Measurements from ENCODE around the gene INTS1.

Gene INTS1

GRCh38 chr7:1505731-1506550, 1.8 kb upstream of the INTS1 start:
- DNase-seq: peak in 1 of 3 donors; percentile 34

DNA sequence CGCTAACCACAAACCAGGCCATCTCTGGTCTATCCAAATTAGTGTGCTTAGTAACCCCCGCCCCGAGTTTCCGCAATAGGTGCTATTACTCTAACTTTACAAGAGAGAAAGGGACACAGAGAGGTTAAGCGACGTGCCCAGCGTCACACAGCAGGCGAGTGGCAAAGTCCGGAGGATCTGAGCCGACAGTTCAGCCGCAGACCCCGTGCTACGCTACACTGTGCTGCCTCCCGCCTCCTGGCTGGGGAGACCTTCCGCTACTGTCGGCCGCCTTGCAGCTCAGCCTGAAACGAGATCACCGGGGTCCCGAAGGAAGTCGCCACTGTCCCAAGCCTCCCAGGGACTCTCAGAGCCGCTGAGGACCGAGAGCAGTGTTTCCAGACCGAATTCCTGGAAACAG, 799 bp downstream of the INTS1 start:
- DNase-seq: no peak

DNA sequence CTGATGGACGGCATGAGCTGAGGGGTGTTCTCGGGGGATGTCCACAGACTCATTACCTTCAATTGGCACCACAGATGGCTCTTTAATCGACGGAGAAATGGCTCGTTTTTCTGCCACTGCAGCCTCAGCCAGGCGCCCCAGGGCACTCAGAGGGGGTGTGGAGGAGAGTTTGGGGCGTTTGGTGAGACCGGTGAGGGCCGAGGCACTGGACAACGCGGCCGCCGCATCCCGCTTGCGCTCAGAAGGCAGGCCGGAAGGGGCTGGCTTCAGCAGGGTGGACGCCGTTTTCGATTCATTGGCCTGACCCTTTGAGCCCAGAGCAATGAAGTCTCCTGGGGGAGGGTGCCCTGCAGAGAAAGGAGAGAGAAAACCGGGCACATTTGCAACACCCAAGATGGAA, 1.3 kb downstream of the INTS1 start:
- DNase-seq: no peak

DNA sequence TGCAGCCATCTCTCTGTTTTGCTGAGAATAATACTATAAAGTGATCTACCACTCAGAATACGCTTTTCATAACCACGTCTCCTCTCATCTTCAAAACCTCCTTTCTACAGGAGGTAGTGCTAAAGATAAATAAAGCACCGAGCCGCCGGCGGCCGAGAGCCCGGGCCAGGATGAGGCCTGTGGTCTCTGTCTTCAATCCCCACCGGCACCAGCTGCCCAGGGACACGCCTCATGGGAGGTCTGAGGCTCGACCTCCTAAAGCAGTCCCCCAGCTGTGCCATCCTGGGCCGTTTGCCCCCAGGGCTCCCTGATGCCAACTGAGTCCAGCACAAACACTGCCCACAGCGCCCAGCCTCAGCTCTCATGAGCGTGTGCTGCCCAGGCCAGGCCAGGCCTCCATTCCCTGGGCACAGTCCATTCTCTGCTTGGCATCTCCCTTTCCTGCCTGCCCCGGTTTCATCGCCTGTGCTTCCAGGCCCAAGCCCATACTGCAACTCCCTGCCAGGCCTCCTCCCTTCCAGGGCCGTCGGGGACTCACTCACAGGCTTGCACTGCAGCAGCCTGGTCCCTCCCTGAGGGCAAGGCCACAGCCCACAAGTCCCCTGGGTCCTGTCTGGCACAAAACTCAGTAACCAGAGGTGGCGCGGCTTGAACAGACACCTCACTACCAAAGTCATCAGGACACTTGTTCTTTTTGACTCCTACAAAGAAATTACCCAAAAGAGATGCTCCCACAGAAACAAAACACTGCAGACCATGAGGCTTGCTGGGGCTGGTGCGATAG, 2.5 kb downstream of the INTS1 start:
- no peak for DNase-seq

DNA sequence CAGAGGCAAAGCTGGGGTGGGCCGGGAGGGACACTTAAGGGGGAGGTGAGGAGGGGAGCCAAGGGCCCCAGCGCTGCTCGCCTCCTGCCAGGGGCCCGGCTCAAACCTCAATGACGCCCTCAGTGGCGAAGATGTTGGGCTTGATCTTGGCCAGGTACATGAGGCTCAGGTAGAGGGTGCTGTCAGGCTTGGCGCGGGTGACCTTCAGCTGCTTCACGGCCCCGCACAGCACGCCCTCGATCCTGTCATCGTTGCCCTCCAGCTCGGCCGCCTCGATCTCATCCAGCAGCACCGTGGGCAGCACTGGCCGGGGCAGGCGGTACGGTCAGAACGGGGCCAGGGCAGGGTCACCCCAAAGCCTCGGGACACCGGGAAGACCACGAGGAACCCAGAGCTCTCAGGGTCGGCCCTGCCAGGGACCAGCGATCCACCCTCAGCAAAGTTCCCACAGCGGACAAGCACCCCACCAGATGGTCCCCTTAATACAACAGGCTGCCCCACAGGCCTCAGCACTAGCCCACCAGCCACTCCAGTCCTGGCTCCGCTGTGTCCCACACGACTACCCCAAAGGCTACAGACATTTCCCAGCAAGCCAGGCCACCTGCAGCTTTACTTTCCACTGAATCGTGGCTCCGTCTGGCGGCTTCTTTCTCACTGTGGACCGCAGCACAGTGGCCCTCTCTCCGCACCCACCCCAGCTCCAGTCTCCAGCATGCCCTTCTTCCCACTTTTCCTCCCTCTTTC, 4.0 kb downstream of the INTS1 start:
- DNase-seq: no peak

DNA sequence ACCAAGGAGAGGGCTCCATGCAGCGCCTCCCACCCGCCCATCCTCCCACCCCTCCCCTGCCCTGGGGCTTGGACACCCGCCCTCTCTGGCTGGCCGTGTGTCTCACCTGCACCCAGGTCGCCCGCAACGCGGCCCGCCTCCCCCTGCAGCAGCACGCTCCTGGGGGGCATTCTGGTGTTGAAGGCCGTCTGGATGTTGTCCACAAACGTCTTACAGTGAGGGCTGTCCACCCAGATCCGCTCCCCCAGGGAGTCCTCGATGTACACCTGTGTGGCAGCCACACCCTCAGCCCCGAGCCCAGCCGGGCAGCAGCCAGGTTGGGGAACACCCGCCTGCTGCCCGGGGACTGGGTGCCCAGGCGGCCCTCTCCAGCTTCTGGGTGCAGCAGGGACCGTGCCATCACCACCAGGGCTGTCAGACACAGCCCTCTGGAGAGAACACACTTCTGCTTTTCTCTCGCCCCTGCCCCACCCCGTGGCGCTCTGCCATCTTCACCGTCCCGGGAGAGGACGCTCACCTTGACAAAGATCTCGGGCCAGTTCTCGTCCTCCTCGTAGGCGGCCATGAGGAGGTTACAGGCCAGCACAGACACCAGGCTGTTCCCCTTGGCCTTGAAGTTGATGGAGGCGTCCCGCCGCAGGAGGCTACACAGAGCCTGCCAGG, 4.7 kb downstream of the INTS1 start:
- DNase-seq: no peak

DNA sequence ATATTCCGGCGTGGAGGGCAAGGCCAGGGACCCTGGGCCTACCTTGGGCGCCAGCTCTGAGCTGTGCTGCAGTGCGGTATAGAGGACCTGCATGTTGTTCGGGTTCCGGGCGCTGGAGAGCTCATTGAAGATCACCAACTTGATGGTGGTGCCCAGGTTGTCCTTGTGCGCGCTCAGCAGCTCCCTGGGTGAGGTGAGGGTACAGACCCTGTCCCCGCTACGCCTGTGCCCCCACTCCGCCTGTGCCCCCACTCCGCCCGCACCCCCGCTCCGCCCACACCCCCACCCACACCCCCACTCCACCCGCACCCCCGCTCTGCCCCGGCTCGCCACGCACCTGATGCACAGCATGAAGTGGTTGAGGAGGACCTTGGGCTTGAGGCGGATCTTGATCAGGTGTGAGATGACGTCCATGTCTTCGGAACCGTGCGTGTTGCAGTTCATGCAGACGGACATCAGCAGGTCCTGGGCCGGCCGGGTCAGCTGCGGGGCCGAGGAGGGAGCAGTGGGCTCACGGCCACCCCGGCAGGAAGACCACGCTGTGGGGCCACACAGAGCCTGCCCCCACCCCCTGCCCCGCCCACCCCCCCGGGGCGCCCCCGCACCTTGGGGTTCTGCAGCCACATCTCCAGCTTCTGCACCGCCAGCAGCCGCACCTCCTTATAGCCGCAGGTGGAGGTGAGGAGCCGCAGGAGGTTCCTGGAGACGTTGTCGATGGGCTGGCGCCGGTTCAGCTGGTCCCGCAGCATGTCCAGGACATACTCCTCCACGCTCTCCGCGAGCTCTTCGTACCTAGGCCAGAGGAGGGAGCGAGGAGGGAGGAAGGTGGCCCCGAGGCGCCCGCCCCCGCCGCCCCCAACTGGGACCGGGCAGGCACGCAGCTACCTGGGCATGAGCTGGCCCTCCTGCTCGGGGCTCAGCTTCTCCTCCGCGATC, 5.6 kb downstream of the INTS1 start:
- DNase-seq: no peak

- DNase-seq: no peak
These were observed 6.8 kb downstream of the INTS1 start for GRCh38 chr7:1497293-1497927.

DNA sequence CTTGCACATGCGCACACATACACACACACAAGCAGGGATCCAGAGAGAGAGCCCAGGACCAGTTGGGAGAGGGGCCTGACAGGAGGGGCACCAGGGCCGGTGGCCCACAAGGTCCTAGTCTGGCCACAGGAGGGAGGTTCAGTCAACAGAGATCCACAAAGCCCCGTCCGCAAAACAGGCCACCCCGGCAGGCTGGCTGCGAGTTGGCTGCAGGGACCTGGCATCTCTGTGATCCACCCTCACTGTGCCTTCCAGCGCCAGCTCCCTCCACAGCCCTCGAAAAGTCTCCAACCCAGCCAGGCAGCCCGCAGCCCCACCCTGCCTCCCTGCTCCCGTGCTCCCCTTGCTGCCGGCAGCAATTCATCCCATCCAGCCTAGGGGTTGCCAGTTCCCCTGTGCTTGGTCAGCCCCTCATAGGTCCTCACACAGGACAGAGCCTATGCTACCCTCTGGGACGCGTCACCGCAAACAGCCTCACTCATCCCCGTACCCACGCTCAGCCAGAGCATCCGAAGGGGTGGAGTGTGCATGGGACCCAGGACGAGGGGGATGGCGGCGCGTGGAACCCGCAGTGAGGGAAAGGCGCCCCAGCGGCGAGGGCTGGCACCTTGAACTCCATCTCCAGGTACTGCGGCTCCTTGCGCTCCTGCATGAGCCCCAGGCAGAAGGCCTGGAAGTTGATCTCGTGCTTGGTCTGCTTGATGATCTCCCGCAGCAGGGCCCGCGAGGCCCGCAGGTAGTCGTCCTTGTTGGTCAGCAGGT, 7.5 kb downstream of the INTS1 start:
- no peak for DNase-seq

DNA sequence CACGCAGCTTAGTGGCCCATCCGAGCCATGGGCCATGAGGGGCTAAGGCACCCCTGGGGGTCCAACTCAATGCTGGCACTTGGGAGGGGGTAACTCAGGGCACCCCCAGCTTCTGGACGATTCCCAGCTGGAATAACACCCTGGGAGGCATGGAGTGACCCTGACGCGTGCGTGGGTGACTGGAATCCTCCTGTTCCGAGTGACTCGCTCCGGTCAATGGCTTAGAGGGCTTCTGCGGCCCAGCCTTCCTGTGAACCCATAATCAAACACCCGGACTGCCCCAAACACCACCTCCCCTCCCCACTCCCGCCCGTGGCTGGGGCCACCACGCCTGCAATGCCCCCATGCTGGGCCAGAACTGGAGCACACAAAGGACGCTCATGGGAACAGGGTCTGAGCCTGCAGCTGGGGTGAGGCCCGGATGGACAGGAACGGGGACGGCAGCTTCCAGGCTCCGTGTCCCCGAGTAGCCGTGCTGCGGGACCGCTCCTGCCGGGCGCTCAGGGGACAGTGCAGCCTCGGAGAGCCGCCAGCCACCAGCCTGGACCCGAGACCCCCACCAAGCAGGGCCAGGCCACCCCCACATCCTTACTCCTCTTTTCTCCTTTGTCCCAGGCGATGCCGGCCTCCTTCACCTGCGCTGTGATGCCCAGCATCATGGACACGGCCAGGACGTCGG, 8.5 kb downstream of the INTS1 start:
- DNase-seq: no peak

DNA sequence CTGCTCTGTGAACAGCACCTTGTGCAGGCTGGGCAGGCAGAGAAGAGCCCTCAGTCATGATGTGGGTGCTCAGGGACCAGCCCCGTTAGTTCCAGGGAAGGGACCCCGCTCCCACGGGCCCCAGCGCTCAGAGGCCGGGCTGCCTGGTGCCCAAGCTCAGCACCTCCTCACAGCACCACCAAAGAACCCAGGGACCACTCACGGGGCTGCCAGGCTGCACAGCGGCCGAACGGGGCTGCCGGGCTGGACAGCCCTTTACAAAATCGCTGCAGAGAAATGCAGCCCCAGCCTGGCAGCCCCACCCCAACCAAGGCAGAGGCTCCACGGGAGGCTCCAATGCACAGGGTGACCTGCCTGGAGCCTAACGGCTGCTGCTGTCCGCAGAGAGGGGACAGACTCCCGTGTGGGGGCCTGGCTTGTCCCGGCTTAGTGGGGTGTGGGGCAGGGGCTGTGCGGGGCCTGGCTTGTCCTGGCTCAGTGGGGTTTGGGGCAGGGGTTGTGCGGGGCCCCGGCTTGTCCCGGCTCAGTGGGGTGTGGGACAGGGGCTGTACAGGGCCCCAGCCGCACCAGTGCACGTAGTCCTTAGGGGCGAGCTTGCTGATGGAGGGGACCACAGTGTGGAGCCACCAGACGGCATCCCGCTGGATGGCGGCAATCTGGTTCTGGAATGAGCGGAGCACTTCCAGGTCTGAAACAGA, 9.2 kb downstream of the INTS1 start:
- DNase-seq: no peak

DNA sequence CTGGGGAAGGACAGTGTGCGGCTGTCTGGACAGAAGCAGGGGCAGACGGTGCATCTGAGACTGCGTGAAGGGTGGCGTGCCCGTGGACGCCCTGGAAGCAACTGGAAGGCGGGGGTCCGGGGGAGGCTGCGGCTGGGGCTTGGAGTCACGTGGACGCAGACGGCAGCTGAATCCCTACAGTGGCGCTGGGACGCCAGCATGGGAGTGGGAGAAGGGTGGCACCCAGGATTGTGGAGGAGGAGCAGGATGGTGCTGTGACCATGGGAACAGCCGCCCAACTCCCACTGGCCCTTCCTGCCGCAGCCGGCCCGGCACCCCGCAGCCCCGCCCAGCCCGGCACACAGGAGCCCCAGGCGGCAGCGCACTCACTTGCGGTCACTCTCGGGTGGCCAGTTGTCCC, 9.7 kb downstream of the INTS1 start:
- no peak for DNase-seq

DNA sequence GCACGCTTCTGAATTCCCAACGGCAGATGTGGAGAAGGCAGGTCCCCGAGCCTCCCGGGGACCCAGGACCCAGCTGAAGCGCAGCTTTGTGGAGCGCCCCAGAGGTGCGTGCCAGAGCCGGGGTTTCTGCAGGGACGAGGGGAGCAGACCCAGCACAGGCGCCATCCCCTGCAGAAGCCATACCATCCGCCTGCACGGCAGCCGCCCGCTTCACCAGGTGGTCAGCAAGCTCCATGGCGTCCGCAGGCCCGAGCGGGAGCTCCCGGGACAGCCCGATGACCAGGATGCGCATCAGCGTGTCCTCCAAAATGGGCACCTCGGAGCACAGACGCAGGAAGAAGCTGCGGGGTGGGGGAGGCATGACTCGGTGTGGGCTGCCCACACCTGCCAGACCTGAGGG, 10.6 kb downstream of the INTS1 start:
- DNase-seq: no peak

- no peak for DNase-seq
These were observed 11.1 kb downstream of the INTS1 start for GRCh38 chr7:1493129-1493528.

- no peak for DNase-seq
These were observed 11.5 kb downstream of the INTS1 start for GRCh38 chr7:1492640-1493039.

- DNase-seq: no peak
These were observed 12.0 kb downstream of the INTS1 start for GRCh38 chr7:1492221-1492620.

- no peak for DNase-seq
These were observed 13.4 kb downstream of the INTS1 start for GRCh38 chr7:1490837-1491236.

- no peak for DNase-seq
These were observed 14.9 kb downstream of the INTS1 start for GRCh38 chr7:1489336-1489735.

GRCh38 chr7:1488016-1488415, 16.2 kb downstream of the INTS1 start:
- DNase-seq: no peak

Data from suppressor macrophage treated with lipopolysaccharide for 1 hour (primary cell).